GM12878 (cell line): ENCODE data around the gene MAPKAP1. TPM values are rescaled to one million over a fixed set of nuclear protein-coding genes. Genes with fewer than 3 reads are reported as not detected.

Experiments used
- ATAC-seq: fragments of 200-7000 bp; cut with Tn5 transposase; 3 replicates; pipeline ENCODE4 v1.9.1; 2020; ENCODE audit warnings: mild to moderate bottlenecking, moderate library complexity
- BruUV-seq: library from RNA; stranded (reverse); fragments of 400-500 nt; replicated peaks from 2 replicates; lab custom pipeline; 2021; lab: Mats Ljungman, UMichigan
- CTCF ChIA-PET: fragments of 300-600 bp; sonication (Branson Sonifier 250); formaldehyde crosslinking; extraction: SDS; loops from one replicate; lab custom pipeline; 2021; ENCODE audit warnings: inconsistent platforms; lab: Yijun Ruan, JAX
- POLR2A ChIA-PET: fragments of 350-600 bp; formaldehyde crosslinking; extraction: SDS; loops from one replicate; lab custom pipeline; 2021; ENCODE audit warnings: inconsistent platforms; lab: Charles Lee
- RAD21 ChIA-PET: fragments of 300-600 bp; sonication (Branson Sonifier 250); formaldehyde crosslinking; loops from one replicate; lab custom pipeline; 2023; ENCODE audit warnings: antibody characterized with exemption; ENCODE audit not compliant: unreplicated experiment; lab: Charles Lee
- SMC1A ChIA-PET: fragments of 300-600 bp; sonication (Branson Sonifier 250); formaldehyde crosslinking; loops from one replicate; lab custom pipeline; 2023; ENCODE audit not compliant: unreplicated experiment, uncharacterized antibody; lab: Charles Lee
- DNase-seq: peaks from one replicate; pipeline ENCODE4 v3.0.0-alpha.2; 2011; ENCODE audit warnings: low read depth, low spot score
- FAIRE-seq: peaks from 3 replicates; lab custom pipeline; 2011; peaks lifted over from hg19 to GRCh38; lab: Jason Lieb, UNC
- H2AFZ ChIP-seq: 2 replicates; pipeline ENCODE4 v1.6.0; 2011; ENCODE audit warnings: low read depth, low read length, control low read depth; ENCODE audit not compliant: control insufficient read depth
- H3K27ac ChIP-seq: 2 replicates; pipeline ENCODE4 v1.5.1; 2011; ENCODE audit warnings: control low read depth; ENCODE audit not compliant: control insufficient read depth, insufficient read depth
- H3K27me3 ChIP-seq, 2 experiments: replicated peaks in 1 of 2; 2 replicates each; pipeline versions ENCODE4 v1.6.0 to v1.6.1; 2011; ENCODE audit warnings: low read length in 1 of 2; ENCODE audit not compliant: control insufficient read depth in 2 of 2, insufficient read depth in 2 of 2
- H3K36me3 ChIP-seq, 2 experiments: 2 replicates each; pipeline ENCODE4 v1.5.1; 2011; ENCODE audit warnings: low read length in 1 of 2; ENCODE audit not compliant: control insufficient read depth in 2 of 2, insufficient read depth in 2 of 2
- H3K4me1 ChIP-seq: 2 replicates; pipeline ENCODE4 v1.6.1; 2011; ENCODE audit warnings: mild to moderate bottlenecking, low read length, moderate library complexity, mixed read lengths; ENCODE audit not compliant: control insufficient read depth, insufficient read depth
- H3K4me2 ChIP-seq: 2 replicates; pipeline ENCODE4 v1.6.0; 2011; ENCODE audit warnings: control low read depth; ENCODE audit not compliant: control insufficient read depth, insufficient read depth
- H3K4me3 ChIP-seq: fragments of 200-600 bp; sonication (generic); 2 replicates; pipeline ENCODE4 v1.5.1; 2016
- H3K79me2 ChIP-seq: 2 replicates; pipeline ENCODE4 v1.6.0; 2011; ENCODE audit warnings: low read length; ENCODE audit not compliant: control insufficient read depth, insufficient read depth
- H3K9ac ChIP-seq: 2 replicates; pipeline ENCODE4 v1.8.0; 2011; ENCODE audit warnings: low read length, control low read depth, mixed read lengths; ENCODE audit not compliant: control insufficient read depth, insufficient read depth
- H3K9me3 ChIP-seq: replicated peaks from 3 replicates; pipeline ENCODE4 v1.5.1; 2011; ENCODE audit warnings: mild to moderate bottlenecking, low read length; ENCODE audit not compliant: control insufficient read depth, insufficient read depth
- H4K20me1 ChIP-seq: 2 replicates; pipeline ENCODE4 v1.6.0; 2011; ENCODE audit not compliant: control insufficient read depth, insufficient read depth
- BCLAF1 ChIP-seq: fragments of 450-650 bp; IDR thresholded peaks from 2 replicates; pipeline ENCODE4 v1.6.1; 2017; ENCODE audit warnings: antibody characterized with exemption, mild to moderate bottlenecking, moderate library complexity
- CREM ChIP-seq: IDR thresholded peaks from 2 replicates; pipeline ENCODE4 v1.6.1; 2014; ENCODE audit warnings: antibody characterized with exemption, low read depth
- HCFC1 ChIP-seq: fragments of 150-350 bp; IDR thresholded peaks from 2 replicates; pipeline ENCODE4 v1.6.1; 2014; ENCODE audit warnings: low read length
- HDAC6 ChIP-seq: fragments of 200-600 bp; sonication (generic); IDR thresholded peaks from one replicate; pipeline ENCODE4 v1.8.0; 2017; ENCODE audit warnings: antibody characterized with exemption; ENCODE audit not compliant: unreplicated experiment
- KDM1A ChIP-seq: fragments of 200-600 bp; sonication (generic); IDR thresholded peaks from 2 replicates; pipeline ENCODE4 v1.6.1; 2016; ENCODE audit warnings: borderline replicate concordance
- MTA2 ChIP-seq: fragments of 450-650 bp; IDR thresholded peaks from 2 replicates; pipeline ENCODE4 v1.6.1; 2016; ENCODE audit warnings: low read depth, mild to moderate bottlenecking, moderate library complexity
- RAD51 ChIP-seq: fragments of 450-650 bp; IDR thresholded peaks from 2 replicates; pipeline ENCODE4 v1.6.1; 2016; ENCODE audit warnings: moderate library complexity, mild to moderate bottlenecking, inconsistent platforms
- RBBP5 ChIP-seq: fragments of 200-600 bp; sonication (generic); conservative IDR thresholded peaks from 2 replicates; pipeline ENCODE4 v1.6.1; 2016
- RCOR1 ChIP-seq: conservative IDR thresholded peaks from 2 replicates; pipeline ENCODE4 v1.6.1; 2012; ENCODE audit warnings: low read depth, low read length, improper control_type of control experiment
- REST ChIP-seq: IDR thresholded peaks from 2 replicates; pipeline ENCODE4 v1.6.1; 2012; ENCODE audit warnings: mild to moderate bottlenecking, low read depth, low read length
- SUPT20H ChIP-seq: IDR thresholded peaks from 2 replicates; pipeline ENCODE4 v1.6.1; 2011; ENCODE audit warnings: low read depth, mild to moderate bottlenecking, low read length, moderate library complexity, borderline replicate concordance; ENCODE audit not compliant: control insufficient read depth
- USF2 ChIP-seq: IDR thresholded peaks from 2 replicates; pipeline ENCODE4 v1.6.1; 2011; ENCODE audit warnings: low read depth, low read length, improper control_type of control experiment, borderline replicate concordance
- ZNF217 ChIP-seq: fragments of 450-650 bp; IDR thresholded peaks from 2 replicates; pipeline ENCODE4 v1.6.1; 2017; ENCODE audit warnings: antibody characterized with exemption, mild to moderate bottlenecking
- WGBS: methylation state at CpG from one replicate; pipeline ENCODE4 v1.1.6; 2016; ENCODE audit warnings: low lambda C conversion rate; ENCODE audit not compliant: insufficient replicate concordance, insufficient coverage; ENCODE audit errors: missing lambda C conversion rate; 5-methylcytosine and 5-hydroxymethylcytosine counted together
- in situ Hi-C: fragments of 300-500 bp; cut with MboI; formaldehyde crosslinking; loops from 9 replicates; pipeline ENCODE4 v1.14.3; 2018; ENCODE audit warnings: mixed read lengths
- intact Hi-C: fragments of 100-400 bp; cut with micrococcal nuclease; formaldehyde crosslinking; loops from one replicate; pipeline ENCODE4 v1.14.2; 2022; ENCODE audit not compliant: unreplicated experiment
- polyA plus RNA-seq, 11 experiments: library from polyadenylated mRNA; depleted of rRNA in 4 of 11; unstranded in 6 of 11; stranded (reverse) in 5 of 11; fragments of >200 nt; fragmentation: Nextera tagmentation in 4 of 11; fragmentation: Illumina TruSeq in 1 of 11; extraction: Ambion mirVana in 4 of 11; extraction: Trizol in 1 of 11; gene quantifications; 1 replicate in 1 of 11; 2 replicates in 10 of 11; pipeline versions ENCODE4 v1.2.1 to v1.2.3, GENCODE V29; 2011 to 2016; ENCODE audit warnings: inconsistent platforms in 2 of 11, missing spikeins in 2 of 11, low read depth in 1 of 11
- total RNA-seq, 4 experiments: library from RNA; depleted of rRNA in 3 of 4; stranded (reverse); fragments of >200 nt in 3 of 4; fragmentation: Illumina TruSeq in 1 of 4; extraction: Trizol in 1 of 4; gene quantifications; 2 replicates each; pipeline versions ENCODE4 v1.2.1 to v1.2.3, GENCODE V29; 2013 to 2021
- TF ChIP-seq, protein P1 (sequence below): fragments of 150-350 bp; IDR thresholded peaks from 2 replicates; pipeline ENCODE4 v1.6.1; 2014; ENCODE audit warnings: mild to moderate bottlenecking, low read depth, low read length

MAPKAP1 gene
- total and polyA plus RNA-seq, 10 of the 15 experiments (the other 5 are each of a cell fraction or from before 2014, with no cell fraction given): 5.1 to 188 (median 105) TPM

- CTCF ChIA-PET: interaction anchor here (0.6 to 5.0 kb wide), 4 partner anchors 9 to 880 kb away, joined by 3 to 21 read pairs (median 4); no protein-coding TSS in a partner anchor
- intact Hi-C loops (no loop called here), in situ Hi-C loops (no loop called here)
- Histone ChIP-seq H3K4me2 (no peak overlapping the region), H4K20me1 (no peaks in the 10 kb centered on the region), H2AFZ (no peak overlapping the region), H3K36me3 (no peaks in the 10 kb centered on the region; a peak in 1 of 4 replicates), H3K4me1 (no peaks in the 10 kb centered on the region), H3K4me3 (no peak overlapping the region), H3K9me3 (no peaks in the 10 kb centered on the region), H3K27me3 (no peaks in the 10 kb centered on the region), H3K79me2 (peaks cover 42% of the 10 kb centered on the region), H3K9ac (no peak overlapping the region), H3K27ac (no peak overlapping the region)
- BruUV-seq: no TSS peak
- POLR2A ChIA-PET: interaction anchor here (0.5 kb wide), 1 partner anchor 33 kb away, joined by 3 read pairs; no protein-coding TSS in a partner anchor
- ATAC-seq (no peak), DNase-seq (no peak), FAIRE-seq (no peak)
- SMC1A ChIA-PET: interaction anchor here (0.9 to 2.2 kb wide), 3 partner anchors 10 to 42 kb away, joined by 3 to 7 read pairs (median 5); no protein-coding TSS in a partner anchor
- WGBS: over 99% methylated on average over 5 of the region's 5 CpGs
- RAD21 ChIA-PET: interaction anchor here (3.7 kb wide), 1 partner anchor 59 kb away, joined by 12 read pairs; no protein-coding TSS in a partner anchor
- TF ChIP-seq CREM (no peak), HCFC1 (no peak), REST (no peak), HDAC6 (no peak), BCLAF1 (no peak), ZNF217 (no peak), SUPT20H (no peak), RBBP5 (no peak), RAD51 (no peak), USF2 (no peak), MTA2 (no peak), RCOR1 (no peak), KDM1A (no peak)
- TF ChIP-seq, protein P1, sequence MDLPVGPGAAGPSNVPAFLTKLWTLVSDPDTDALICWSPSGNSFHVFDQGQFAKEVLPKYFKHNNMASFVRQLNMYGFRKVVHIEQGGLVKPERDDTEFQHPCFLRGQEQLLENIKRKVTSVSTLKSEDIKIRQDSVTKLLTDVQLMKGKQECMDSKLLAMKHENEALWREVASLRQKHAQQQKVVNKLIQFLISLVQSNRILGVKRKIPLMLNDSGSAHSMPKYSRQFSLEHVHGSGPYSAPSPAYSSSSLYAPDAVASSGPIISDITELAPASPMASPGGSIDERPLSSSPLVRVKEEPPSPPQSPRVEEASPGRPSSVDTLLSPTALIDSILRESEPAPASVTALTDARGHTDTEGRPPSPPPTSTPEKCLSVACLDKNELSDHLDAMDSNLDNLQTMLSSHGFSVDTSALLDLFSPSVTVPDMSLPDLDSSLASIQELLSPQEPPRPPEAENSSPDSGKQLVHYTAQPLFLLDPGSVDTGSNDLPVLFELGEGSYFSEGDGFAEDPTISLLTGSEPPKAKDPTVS: no peak
Measured at GRCh38 chr9:125617087-125617486, 89.9 kb downstream of the MAPKAP1 start.
